ENCODE data around the gene DNAH12.

Gene DNAH12

GRCh38 chr3:57386307-57386706 lies 157.8 kb downstream of the DNAH12 start:
- no peak overlapping the region for H2BK12ac ChIP-seq (ENCODE audit: low read length)

GRCh38 chr3:57385498-57385897 lies 158.6 kb downstream of the DNAH12 start:
- no peak overlapping the region for H2BK120ac ChIP-seq (ENCODE audit: insufficient read depth, low read length, poor library complexity)
- no peak overlapping the region for H3K18ac ChIP-seq (ENCODE audit: low read length)
- no peaks in the 10 kb centered on the region for H3K79me2 ChIP-seq (ENCODE audit: control insufficient read depth, insufficient read depth, low read length, poor library complexity)
- no peaks in the 10 kb centered on the region for H3K36me3 ChIP-seq (ENCODE audit: control insufficient read depth in 1 of 2, insufficient read depth in 2 of 2, low read length in 2 of 2)
- no peak overlapping the region for H4K12ac ChIP-seq (ENCODE audit: low read depth, low read length)
- H3K4me2 ChIP-seq (ENCODE audit: low read length) = no peak overlapping the region
- no peak overlapping the region for H2AK5ac ChIP-seq (ENCODE audit: low read length)
- H3K4me3 ChIP-seq (ENCODE audit: low read depth, low read length) = no peak overlapping the region
- DNase-seq = no peak
- H3K23ac ChIP-seq (ENCODE audit: low read length) = no peak overlapping the region
- no CpG with 5 or more reads among the region's 5 CpGs for WGBS (ENCODE audit: extremely low coverage, insufficient coverage, insufficient read length)
- no peak overlapping the region for H3K27ac ChIP-seq (ENCODE audit: low read depth, low read length)
- H3K14ac ChIP-seq (ENCODE audit: low read length) = no peak overlapping the region
- H4K8ac ChIP-seq (ENCODE audit: low read depth, low read length) = no peak overlapping the region
- no peaks in the 10 kb centered on the region for H3K4me1 ChIP-seq (ENCODE audit: control insufficient read depth in 1 of 2, insufficient read depth in 2 of 2, low read length in 2 of 2)
- H3K9ac ChIP-seq (ENCODE audit: low read length) = no peak overlapping the region
- H3K4ac ChIP-seq (ENCODE audit: low read depth, low read length) = no peak overlapping the region
- no peak overlapping the region for H2BK5ac ChIP-seq (ENCODE audit: low read depth, low read length, poor library complexity)
- H2AFZ ChIP-seq (ENCODE audit: insufficient read depth, low read length, poor library complexity) = no peak overlapping the region
- H3K27me3 ChIP-seq (ENCODE audit: insufficient read depth, low read length) = no peaks in the 10 kb centered on the region
- no peaks in the 10 kb centered on the region for H3K79me1 ChIP-seq (ENCODE audit: low read length)
- H2BK12ac ChIP-seq (ENCODE audit: low read length) = no peak overlapping the region
- H4K91ac ChIP-seq (ENCODE audit: low read depth, low read length) = no peak overlapping the region
- no peaks in the 10 kb centered on the region for H3K9me3 ChIP-seq (ENCODE audit: insufficient read depth, low read depth, low read length)

More at GRCh38 chr3:57386307-57386706, 157.8 kb downstream of the DNAH12 start:
- no peaks in the 10 kb centered on the region for H3K79me2 ChIP-seq (ENCODE audit: control insufficient read depth, insufficient read depth, low read length, poor library complexity)
- H3K9me3 ChIP-seq (ENCODE audit: insufficient read depth, low read depth, low read length) = no peaks in the 10 kb centered on the region
- no peak overlapping the region for H3K27ac ChIP-seq (ENCODE audit: low read depth, low read length)
- H3K9ac ChIP-seq (ENCODE audit: low read length) = no peak overlapping the region
- H3K4ac ChIP-seq (ENCODE audit: low read depth, low read length) = no peak overlapping the region
- DNase-seq = no peak
- H4K8ac ChIP-seq (ENCODE audit: low read depth, low read length) = no peak overlapping the region
- WGBS (ENCODE audit: extremely low coverage, insufficient coverage, insufficient read length) = no CpG with 5 or more reads among the region's 4 CpGs
- no peak overlapping the region for H3K23ac ChIP-seq (ENCODE audit: low read length)
- no peaks in the 10 kb centered on the region for H3K4me1 ChIP-seq (ENCODE audit: control insufficient read depth in 1 of 2, insufficient read depth in 2 of 2, low read length in 2 of 2)
- no peaks in the 10 kb centered on the region for H3K36me3 ChIP-seq (ENCODE audit: control insufficient read depth in 1 of 2, insufficient read depth in 2 of 2, low read length in 2 of 2)
- no peak overlapping the region for H3K4me3 ChIP-seq (ENCODE audit: low read depth, low read length)
- H3K18ac ChIP-seq (ENCODE audit: low read length) = no peak overlapping the region
- H2BK5ac ChIP-seq (ENCODE audit: low read depth, low read length, poor library complexity) = no peak overlapping the region
- no peak overlapping the region for H2AK5ac ChIP-seq (ENCODE audit: low read length)
- no peak overlapping the region for H4K91ac ChIP-seq (ENCODE audit: low read depth, low read length)
- H3K14ac ChIP-seq (ENCODE audit: low read length) = no peak overlapping the region
- no peak overlapping the region for H4K12ac ChIP-seq (ENCODE audit: low read depth, low read length)
- H3K27me3 ChIP-seq (ENCODE audit: insufficient read depth, low read length) = no peaks in the 10 kb centered on the region
- H2BK120ac ChIP-seq (ENCODE audit: insufficient read depth, low read length, poor library complexity) = no peak overlapping the region
- H3K79me1 ChIP-seq (ENCODE audit: low read length) = no peaks in the 10 kb centered on the region
- no peak overlapping the region for H3K4me2 ChIP-seq (ENCODE audit: low read length)
- H2AFZ ChIP-seq (ENCODE audit: insufficient read depth, low read length, poor library complexity) = no peak overlapping the region

- Histone ChIP-seq H2AK5ac (ENCODE audit: low read length) (no peak overlapping the region), H3K4me1 (ENCODE audit: control insufficient read depth in 1 of 2, insufficient read depth in 2 of 2, low read length in 2 of 2) (no peaks in the 10 kb centered on the region), H3K4ac (ENCODE audit: low read depth, low read length) (no peak overlapping the region), H4K8ac (ENCODE audit: low read depth, low read length) (no peak overlapping the region), H3K4me3 (ENCODE audit: low read depth, low read length) (no peak overlapping the region), H3K9ac (ENCODE audit: low read length) (no peak overlapping the region), H4K91ac (ENCODE audit: low read depth, low read length) (no peak overlapping the region), H3K4me2 (ENCODE audit: low read length) (no peak overlapping the region), H3K23ac (ENCODE audit: low read length) (no peak overlapping the region), H3K9me3 (ENCODE audit: insufficient read depth, low read depth, low read length) (no peaks in the 10 kb centered on the region), H3K18ac (ENCODE audit: low read length) (no peak overlapping the region), H2BK5ac (ENCODE audit: low read depth, low read length, poor library complexity) (no peak overlapping the region), H3K27ac (ENCODE audit: low read depth, low read length) (no peak overlapping the region), H3K36me3 (ENCODE audit: control insufficient read depth in 1 of 2, insufficient read depth in 2 of 2, low read length in 2 of 2) (no peaks in the 10 kb centered on the region), H3K14ac (ENCODE audit: low read length) (no peak overlapping the region), H2AFZ (ENCODE audit: insufficient read depth, low read length, poor library complexity) (no peak overlapping the region), H2BK12ac (ENCODE audit: low read length) (no peak overlapping the region), H2BK120ac (ENCODE audit: insufficient read depth, low read length, poor library complexity) (no peak overlapping the region), H4K12ac (ENCODE audit: low read depth, low read length) (no peak overlapping the region), H3K79me1 (ENCODE audit: low read length) (no peaks in the 10 kb centered on the region), H3K27me3 (ENCODE audit: insufficient read depth, low read length) (no peaks in the 10 kb centered on the region), H3K79me2 (ENCODE audit: control insufficient read depth, insufficient read depth, low read length, poor library complexity) (no peaks in the 10 kb centered on the region)
- WGBS (ENCODE audit: extremely low coverage, insufficient coverage, insufficient read length) = no CpG with 5 or more reads among the region's 2 CpGs
- no peak for DNase-seq
These were observed 160.3 kb downstream of the DNAH12 start for GRCh38 chr3:57383838-57384237.

DNA sequence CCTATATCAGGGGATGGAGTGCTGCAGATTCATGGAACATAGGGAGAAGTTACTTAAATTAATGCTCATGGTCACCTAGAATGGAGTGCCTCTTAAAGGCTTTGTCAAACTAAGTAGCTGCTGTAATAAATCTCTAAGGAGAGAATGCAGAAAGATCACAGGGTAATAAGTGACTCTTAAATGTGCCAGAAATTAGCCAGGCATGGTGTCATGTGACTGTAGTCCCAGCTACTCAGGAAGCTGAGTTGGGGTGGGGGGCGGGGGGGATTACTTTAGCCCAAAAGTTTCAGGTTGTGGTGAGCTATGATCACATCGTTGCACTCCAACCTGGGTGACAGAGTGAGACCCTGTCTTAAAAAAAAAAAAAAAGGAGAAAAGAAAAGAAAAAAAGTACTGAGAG lies 160.7 kb downstream of the DNAH12 start:
- DNase-seq = no peak
- Histone ChIP-seq H3K4me2 (ENCODE audit: low read length) (no peak overlapping the region), H4K12ac (ENCODE audit: low read depth, low read length) (no peak overlapping the region), H3K4ac (ENCODE audit: low read depth, low read length) (no peak overlapping the region), H3K27ac (ENCODE audit: low read depth, low read length) (no peak overlapping the region), H2BK120ac (ENCODE audit: insufficient read depth, low read length, poor library complexity) (no peak overlapping the region), H2BK12ac (ENCODE audit: low read length) (no peak overlapping the region), H3K79me1 (ENCODE audit: low read length) (no peaks in the 10 kb centered on the region), H2AK5ac (ENCODE audit: low read length) (no peak overlapping the region), H3K79me2 (ENCODE audit: control insufficient read depth, insufficient read depth, low read length, poor library complexity) (no peaks in the 10 kb centered on the region), H4K8ac (ENCODE audit: low read depth, low read length) (no peak overlapping the region), H3K36me3 (ENCODE audit: control insufficient read depth in 1 of 2, insufficient read depth in 2 of 2, low read length in 2 of 2) (no peaks in the 10 kb centered on the region), H3K23ac (ENCODE audit: low read length) (no peak overlapping the region), H2BK5ac (ENCODE audit: low read depth, low read length, poor library complexity) (no peak overlapping the region), H3K27me3 (ENCODE audit: insufficient read depth, low read length) (no peaks in the 10 kb centered on the region), H4K91ac (ENCODE audit: low read depth, low read length) (no peak overlapping the region), H3K18ac (ENCODE audit: low read length) (no peak overlapping the region), H3K14ac (ENCODE audit: low read length) (no peak overlapping the region), H2AFZ (ENCODE audit: insufficient read depth, low read length, poor library complexity) (no peak overlapping the region), H3K9ac (ENCODE audit: low read length) (no peak overlapping the region), H3K4me3 (ENCODE audit: low read depth, low read length) (no peak overlapping the region), H3K4me1 (ENCODE audit: control insufficient read depth in 1 of 2, insufficient read depth in 2 of 2, low read length in 2 of 2) (no peaks in the 10 kb centered on the region), H3K9me3 (ENCODE audit: insufficient read depth, low read depth, low read length) (no peaks in the 10 kb centered on the region)
- no CpG with 5 or more reads among the region's 2 CpGs for WGBS (ENCODE audit: extremely low coverage, insufficient coverage, insufficient read length)
